Keratinocyte (primary cell): ENCODE data around the gene PAXIP1. TPM values are rescaled to one million over a fixed set of nuclear protein-coding genes. Genes with fewer than 3 reads are reported as not detected.

Experiments used
- DNase-seq: peaks from one replicate; pipeline ENCODE4 v3.0.0-alpha.2; 2011; ENCODE audit warnings: low read depth, missing footprints, low spot score
- FAIRE-seq: peaks from 2 replicates; lab custom pipeline; 2011; peaks lifted over from hg19 to GRCh38; lab: Jason Lieb, UNC
- H2AFZ ChIP-seq: 2 replicates; pipeline ENCODE4 v1.6.0; 2012; ENCODE audit warnings: low read length, control low read depth, inconsistent platforms; ENCODE audit not compliant: control insufficient read depth
- H3K27ac ChIP-seq: 2 replicates; pipeline ENCODE4 v1.5.1; 2011; ENCODE audit warnings: low read length; ENCODE audit not compliant: control insufficient read depth, insufficient read depth
- H3K27me3 ChIP-seq: 3 replicates; pipeline ENCODE4 v1.6.0; 2011; ENCODE audit warnings: low read length; ENCODE audit not compliant: control insufficient read depth, insufficient read depth; ENCODE audit errors: extremely low read depth
- H3K36me3 ChIP-seq, 2 experiments: 2 replicates in 1 of 2; 3 replicates in 1 of 2; pipeline ENCODE4 v1.5.1; 2011; ENCODE audit warnings: low read length in 2 of 2, mild to moderate bottlenecking in 1 of 2; ENCODE audit not compliant: control insufficient read depth in 2 of 2, insufficient read depth in 2 of 2; ENCODE audit errors: extremely low read depth in 1 of 2
- H3K4me1 ChIP-seq: 3 replicates; pipeline ENCODE4 v1.5.1; 2011; ENCODE audit warnings: low read length; ENCODE audit not compliant: control insufficient read depth, insufficient read depth; ENCODE audit errors: extremely low read depth
- H3K4me2 ChIP-seq: 3 replicates; pipeline ENCODE4 v1.6.0; 2011; ENCODE audit warnings: low read depth, low read length; ENCODE audit not compliant: control insufficient read depth, insufficient read depth; ENCODE audit errors: extremely low read depth
- H3K4me3 ChIP-seq, 3 experiments: fragments of 200-600 bp in 1 of 3; sonication (generic) in 1 of 3; 2 replicates in 2 of 3; 3 replicates in 1 of 3; pipeline ENCODE4 v1.5.1; 2011 to 2016; ENCODE audit warnings: low read length in 3 of 3, mild to moderate bottlenecking in 3 of 3, control low read depth in 2 of 3, inconsistent platforms in 1 of 3, low read depth in 1 of 3, mixed read lengths in 1 of 3, mixed run types in 1 of 3, moderate library complexity in 1 of 3; ENCODE audit not compliant: control insufficient read depth in 2 of 3, insufficient read depth in 2 of 3; ENCODE audit errors: extremely low read depth in 1 of 3
- H3K79me2 ChIP-seq: 2 replicates; pipeline ENCODE4 v1.6.0; 2012; ENCODE audit warnings: low read length; ENCODE audit not compliant: control insufficient read depth, insufficient read depth
- H3K9ac ChIP-seq: 3 replicates; pipeline ENCODE4 v1.6.0; 2011; ENCODE audit warnings: low read length; ENCODE audit not compliant: control insufficient read depth, insufficient read depth; ENCODE audit errors: extremely low read depth
- H3K9me1 ChIP-seq: 3 replicates; pipeline ENCODE4 v1.6.0; 2011; ENCODE audit warnings: low read length; ENCODE audit not compliant: control insufficient read depth, insufficient read depth; ENCODE audit errors: extremely low read depth
- H3K9me3 ChIP-seq: 2 replicates; pipeline ENCODE4 v1.5.1; 2012; ENCODE audit warnings: low read depth, low read length; ENCODE audit not compliant: control insufficient read depth
- H4K20me1 ChIP-seq: 3 replicates; pipeline ENCODE4 v1.6.0; 2011; ENCODE audit warnings: low read length; ENCODE audit not compliant: control insufficient read depth, insufficient read depth; ENCODE audit errors: extremely low read depth
- EZH2 ChIP-seq: IDR thresholded peaks from one replicate; pipeline ENCODE4 v1.6.1; 2012; ENCODE audit warnings: inconsistent platforms, mild to moderate bottlenecking, low read length, moderate library complexity
- dilution Hi-C: fragments of 300-500 bp; cut with MboI; formaldehyde crosslinking; loops from one replicate; pipeline ENCODE4 v1.7.0; 2020; ENCODE audit warnings: low sequenced_read_pairs; ENCODE audit not compliant: extremely low pct_ligation_motif_present
- polyA plus RNA-seq, 5 experiments: library from polyadenylated mRNA; depleted of rRNA in 3 of 5; stranded (reverse) in 3 of 5; stranded (forward) in 1 of 5; unstranded in 1 of 5; fragments of >200 nt; gene quantifications; 1 replicate in 1 of 5; 2 replicates in 3 of 5; 3 replicates in 1 of 5; pipeline versions ENCODE4 v1.2.1 to v1.2.3, GENCODE V29; 2011 to 2012; ENCODE audit warnings: missing spikeins in 2 of 5, low read depth in 1 of 5, low replicate concordance in 1 of 5
- TF ChIP-seq, protein P1 (sequence below), 3 experiments: IDR thresholded peaks in 1 of 3; conservative IDR thresholded peaks in 1 of 3; optimal IDR thresholded peaks in 1 of 3; 2 replicates in 2 of 3; 3 replicates in 1 of 3; pipeline versions ENCODE3 to v1.5.1; 2011; ENCODE audit warnings: low read length in 3 of 3, mild to moderate bottlenecking in 3 of 3, moderate library complexity in 2 of 3, control low read depth in 1 of 3, inconsistent platforms in 1 of 3; ENCODE audit not compliant: insufficient read depth in 2 of 3; ENCODE audit errors: extremely low read depth in 1 of 3

Gene PAXIP1
- polyA plus RNA-seq, 1 donor (not counting 4 experiments of a cell fraction or from before 2014, with no cell fraction given): 9.4 TPM

DNA sequence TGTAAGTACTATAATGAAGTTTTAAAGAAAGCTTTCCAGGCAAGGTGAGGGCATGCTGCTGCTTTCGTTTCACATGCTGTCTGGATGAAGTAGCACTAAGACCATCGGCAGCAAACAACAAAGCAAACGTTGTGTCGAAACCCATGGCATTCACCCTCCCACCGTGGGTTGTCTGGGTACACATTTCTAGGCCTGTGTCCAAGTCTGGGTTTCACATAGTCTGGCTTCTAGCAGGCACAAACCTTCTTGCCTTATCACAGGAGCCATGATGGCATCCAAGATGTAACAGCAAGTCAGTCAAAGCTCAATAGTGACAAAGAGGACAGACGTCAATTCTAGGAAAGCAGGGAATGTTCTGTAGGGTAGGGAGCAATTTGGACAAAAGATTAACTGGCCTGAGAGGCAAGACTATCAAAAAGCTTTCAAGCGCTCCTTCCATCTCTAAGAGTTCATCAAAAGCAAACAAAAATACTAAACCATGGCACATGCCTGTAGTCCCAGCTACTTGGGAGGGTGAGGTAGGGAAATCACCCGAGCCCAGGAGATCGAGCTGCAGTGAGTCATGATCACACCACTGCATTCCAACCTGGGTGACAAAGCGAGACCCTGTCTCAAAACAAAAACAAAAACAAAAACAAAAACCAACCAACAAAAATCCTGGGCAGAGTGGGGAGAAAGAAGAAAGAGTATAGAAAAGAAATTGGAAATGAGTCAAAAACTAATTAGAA, 42.7 kb downstream of the PAXIP1 start:
- Histone ChIP-seq H3K9me3 (no peaks in the 10 kb centered on the region), H3K36me3 (peaks cover 16 to 17% of the 10 kb centered on the region in 2 experiments), H3K27me3 (no peaks in the 10 kb centered on the region), H3K9ac (no peak overlapping the region), H2AFZ (no peak overlapping the region), H3K27ac (no peak overlapping the region), H4K20me1 (no peaks in the 10 kb centered on the region), H3K4me1 (no peaks in the 10 kb centered on the region), H3K4me3 (no peak overlapping the region), H3K9me1 (no peaks in the 10 kb centered on the region), H3K79me2 (no peaks in the 10 kb centered on the region), H3K4me2 (no peak overlapping the region)
- dilution Hi-C loops: no loop called here
- TF ChIP-seq EZH2: no peak
- TF ChIP-seq, protein P1, sequence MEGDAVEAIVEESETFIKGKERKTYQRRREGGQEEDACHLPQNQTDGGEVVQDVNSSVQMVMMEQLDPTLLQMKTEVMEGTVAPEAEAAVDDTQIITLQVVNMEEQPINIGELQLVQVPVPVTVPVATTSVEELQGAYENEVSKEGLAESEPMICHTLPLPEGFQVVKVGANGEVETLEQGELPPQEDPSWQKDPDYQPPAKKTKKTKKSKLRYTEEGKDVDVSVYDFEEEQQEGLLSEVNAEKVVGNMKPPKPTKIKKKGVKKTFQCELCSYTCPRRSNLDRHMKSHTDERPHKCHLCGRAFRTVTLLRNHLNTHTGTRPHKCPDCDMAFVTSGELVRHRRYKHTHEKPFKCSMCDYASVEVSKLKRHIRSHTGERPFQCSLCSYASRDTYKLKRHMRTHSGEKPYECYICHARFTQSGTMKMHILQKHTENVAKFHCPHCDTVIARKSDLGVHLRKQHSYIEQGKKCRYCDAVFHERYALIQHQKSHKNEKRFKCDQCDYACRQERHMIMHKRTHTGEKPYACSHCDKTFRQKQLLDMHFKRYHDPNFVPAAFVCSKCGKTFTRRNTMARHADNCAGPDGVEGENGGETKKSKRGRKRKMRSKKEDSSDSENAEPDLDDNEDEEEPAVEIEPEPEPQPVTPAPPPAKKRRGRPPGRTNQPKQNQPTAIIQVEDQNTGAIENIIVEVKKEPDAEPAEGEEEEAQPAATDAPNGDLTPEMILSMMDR (optimal IDR thresholded peaks at IDR 0.05 in 1 of 3, IDR thresholded peaks at IDR 0.05 in 1 of 3, conservative IDR thresholded peaks at IDR 0.05 in 1 of 3; ENCODE audit: extremely low read depth in 1 of 3, insufficient read depth in 2 of 3, low read length in 3 of 3): no peak
- DNase-seq (no peak), FAIRE-seq (no peak)

DNA sequence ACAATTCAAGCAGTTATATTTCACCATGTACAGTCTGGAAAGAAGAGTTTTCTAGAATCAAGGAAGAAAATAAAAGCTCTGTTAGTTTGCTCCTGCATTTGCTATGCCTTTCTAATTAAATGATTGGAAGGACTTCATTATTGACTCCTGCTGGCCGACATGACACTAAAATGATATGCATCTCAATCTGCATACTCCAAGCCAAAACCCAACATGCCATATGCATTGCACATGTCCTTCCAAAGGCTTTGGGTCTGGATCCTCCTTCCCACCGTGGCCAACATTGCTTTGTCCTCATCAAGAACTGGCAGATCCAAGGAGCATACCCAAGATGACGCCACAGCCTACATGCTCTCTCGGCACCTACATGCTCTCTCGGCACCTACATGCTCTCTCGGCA, 46.5 kb downstream of the PAXIP1 start:
- Histone ChIP-seq H3K4me3 (no peak overlapping the region), H3K9me3 (no peaks in the 10 kb centered on the region), H2AFZ (no peak overlapping the region), H3K27me3 (no peaks in the 10 kb centered on the region), H3K9me1 (no peaks in the 10 kb centered on the region), H4K20me1 (no peaks in the 10 kb centered on the region), H3K4me2 (no peak overlapping the region), H3K9ac (no peak overlapping the region), H3K4me1 (no peaks in the 10 kb centered on the region), H3K36me3 (peaks cover 19 to 20% of the 10 kb centered on the region in 2 experiments), H3K27ac (no peak overlapping the region), H3K79me2 (no peaks in the 10 kb centered on the region)
- no peak for FAIRE-seq
- TF ChIP-seq, protein P1 (optimal IDR thresholded peaks at IDR 0.05 in 1 of 3, IDR thresholded peaks at IDR 0.05 in 1 of 3, conservative IDR thresholded peaks at IDR 0.05 in 1 of 3; ENCODE audit: extremely low read depth in 1 of 3, insufficient read depth in 2 of 3, low read length in 3 of 3): no peak
- no peak for TF ChIP-seq EZH2
- no peak for DNase-seq
- dilution Hi-C loops: no loop called here
